H9 (cell line): ENCODE results near the gene DVL3. TPM values are rescaled to one million over a fixed set of nuclear protein-coding genes. Genes with fewer than 3 reads are reported as not detected.

ENCODE experiments used
- DNase-seq: peaks from one replicate; pipeline ENCODE4 v3.0.0-alpha.2; 2017
- H2AFZ ChIP-seq: one replicate; pipeline ENCODE4 v1.6.1; 2013; ENCODE audit warnings: mild to moderate bottlenecking, low read length, control low read depth, moderate library complexity
- H2AK5ac ChIP-seq: 2 replicates; pipeline ENCODE4 v1.6.1; 2013; ENCODE audit warnings: low read length, control low read depth, mixed read lengths; ENCODE audit not compliant: insufficient read length
- H2BK120ac ChIP-seq: one replicate; pipeline ENCODE4 v1.6.1; 2013; ENCODE audit warnings: low read depth, mild to moderate bottlenecking, low read length, control low read depth, inconsistent platforms; ENCODE audit not compliant: poor library complexity, severe bottlenecking
- H2BK12ac ChIP-seq: 2 replicates; pipeline ENCODE4 v1.6.1; 2013; ENCODE audit warnings: low read length, control low read depth, mixed read lengths, low read depth; ENCODE audit not compliant: insufficient read length
- H2BK15ac ChIP-seq: 2 replicates; pipeline ENCODE4 v1.6.1; 2013; ENCODE audit warnings: low read depth, low read length, control low read depth
- H2BK20ac ChIP-seq: one replicate; pipeline ENCODE4 v1.6.1; 2013; ENCODE audit warnings: low read depth, mild to moderate bottlenecking, low read length, control low read depth, inconsistent platforms; ENCODE audit not compliant: poor library complexity, severe bottlenecking
- H2BK5ac ChIP-seq: 2 replicates; pipeline ENCODE4 v1.6.1; 2013; ENCODE audit warnings: low read length, control low read depth, mixed read lengths; ENCODE audit not compliant: insufficient read length
- H3K14ac ChIP-seq: 2 replicates; pipeline ENCODE4 v1.6.1; 2013; ENCODE audit warnings: low read length, control low read depth; ENCODE audit not compliant: insufficient read depth
- H3K18ac ChIP-seq: 2 replicates; pipeline ENCODE4 v1.6.1; 2013; ENCODE audit warnings: low read depth, mild to moderate bottlenecking, mixed read lengths, low read length, control low read depth; ENCODE audit not compliant: insufficient read length
- H3K23ac ChIP-seq: 2 replicates; pipeline ENCODE4 v1.6.1; 2013; ENCODE audit warnings: low read length, control low read depth, mixed read lengths, low read depth; ENCODE audit not compliant: insufficient read length
- H3K23me2 ChIP-seq: 2 replicates; pipeline ENCODE4 v1.6.1; 2013; ENCODE audit warnings: low read depth, mild to moderate bottlenecking, mixed read lengths, low read length, control low read depth; ENCODE audit not compliant: insufficient read length, poor library complexity, severe bottlenecking
- H3K27ac ChIP-seq: 2 replicates; pipeline ENCODE4 v1.5.1; 2013; ENCODE audit warnings: low read length, control low read depth, mixed read lengths, low read depth; ENCODE audit not compliant: insufficient read length
- H3K27me3 ChIP-seq: 2 replicates; pipeline ENCODE4 v1.6.1; 2013; ENCODE audit warnings: low read length, control low read depth, inconsistent platforms; ENCODE audit not compliant: insufficient read depth
- H3K4ac ChIP-seq: 2 replicates; pipeline ENCODE4 v1.6.1; 2013; ENCODE audit warnings: low read depth, mild to moderate bottlenecking, control low read depth, inconsistent platforms, low read length, moderate library complexity
- H3K4me1 ChIP-seq: 2 replicates; pipeline ENCODE4 v1.6.1; 2013; ENCODE audit warnings: low read length, control low read depth, inconsistent platforms; ENCODE audit not compliant: insufficient read depth
- H3K4me2 ChIP-seq: 2 replicates; pipeline ENCODE4 v1.6.1; 2013; ENCODE audit warnings: low read length, control low read depth, mixed read lengths; ENCODE audit not compliant: insufficient read length, insufficient read depth
- H3K56ac ChIP-seq: 2 replicates; pipeline ENCODE4 v1.6.1; 2013; ENCODE audit warnings: low read depth, mild to moderate bottlenecking, mixed read lengths, low read length, control low read depth; ENCODE audit not compliant: insufficient read length
- H3K79me1 ChIP-seq: 2 replicates; pipeline ENCODE4 v1.6.1; 2013; ENCODE audit warnings: low read depth, mild to moderate bottlenecking, moderate library complexity, low read length, control low read depth, inconsistent platforms; ENCODE audit not compliant: insufficient read depth, poor library complexity, severe bottlenecking
- H3K79me2 ChIP-seq: 2 replicates; pipeline ENCODE4 v1.6.1; 2013; ENCODE audit warnings: low read length, control low read depth, inconsistent platforms; ENCODE audit not compliant: insufficient read depth
- H3K9ac ChIP-seq: 2 replicates; pipeline ENCODE4 v1.6.1; 2013; ENCODE audit warnings: low read length, control low read depth, mixed read lengths; ENCODE audit not compliant: insufficient read length; ENCODE audit errors: extremely low read depth
- H3K9me3 ChIP-seq: one replicate; pipeline ENCODE4 v1.6.1; 2013; ENCODE audit warnings: low read depth, low read length, inconsistent platforms; ENCODE audit not compliant: control insufficient read depth
- H3T11ph ChIP-seq: one replicate; pipeline ENCODE4 v1.6.1; 2013; ENCODE audit warnings: mild to moderate bottlenecking, low read length, control low read depth, inconsistent platforms
- H4K20me1 ChIP-seq: one replicate; pipeline ENCODE4 v1.6.1; 2013; ENCODE audit not compliant: control insufficient read depth, insufficient read length, insufficient read depth
- H4K5ac ChIP-seq: 2 replicates; pipeline ENCODE4 v1.6.1; 2013; ENCODE audit warnings: low read depth, mild to moderate bottlenecking, mixed read lengths, low read length, control low read depth; ENCODE audit not compliant: insufficient read length
- H4K8ac ChIP-seq: replicated peaks from 2 replicates; pipeline ENCODE4 v1.6.1; 2013; ENCODE audit warnings: low read length, control low read depth, mixed read lengths, low read depth; ENCODE audit not compliant: insufficient read length
- H4K91ac ChIP-seq: 2 replicates; pipeline ENCODE4 v1.6.1; 2013; ENCODE audit warnings: low read depth, mild to moderate bottlenecking, moderate library complexity, mixed read lengths, low read length, control low read depth; ENCODE audit not compliant: insufficient read length
- H3K27ac Mint-ChIP-seq, 3 experiments: 2 replicates in 2 of 3; 3 replicates in 1 of 3; pipeline ENCODE4 v1.8.0; 2020 to 2021; ENCODE audit warnings: mixed read lengths in 3 of 3, mild to moderate bottlenecking in 1 of 3, moderate library complexity in 1 of 3
- H3K27me3 Mint-ChIP-seq: 2 replicates; pipeline ENCODE4 v1.8.0; 2021; ENCODE audit warnings: low read depth, mild to moderate bottlenecking, moderate library complexity, mixed read lengths
- H3K36me3 Mint-ChIP-seq, 3 experiments: 2 replicates in 2 of 3; 3 replicates in 1 of 3; pipeline ENCODE4 v1.8.0; 2020 to 2021; ENCODE audit warnings: low read depth in 3 of 3, mixed read lengths in 3 of 3; ENCODE audit not compliant: insufficient read depth in 1 of 3
- H3K4me1 Mint-ChIP-seq, 2 experiments: 2 replicates each; pipeline ENCODE4 v1.8.0; 2020; ENCODE audit warnings: mixed read lengths in 2 of 2
- H3K4me3 Mint-ChIP-seq, 2 experiments: 2 replicates in 1 of 2; 3 replicates in 1 of 2; pipeline ENCODE4 v1.8.0; 2020 to 2021; ENCODE audit warnings: mild to moderate bottlenecking in 2 of 2, mixed read lengths in 2 of 2, moderate library complexity in 1 of 2
- H3K9me3 Mint-ChIP-seq, 2 experiments: 2 replicates in 1 of 2; 3 replicates in 1 of 2; pipeline ENCODE4 v1.8.0; 2020; ENCODE audit warnings: mild to moderate bottlenecking in 2 of 2, mixed read lengths in 2 of 2, moderate library complexity in 1 of 2
- WGBS: extraction: QIAGEN DNeasy Blood & Tissue Kit; methylation state at CpG from one replicate; pipeline ENCODE4 v1.1.7; 2013; ENCODE audit warnings: missing lambda C conversion rate, low lambda C conversion rate, mixed read lengths; ENCODE audit not compliant: insufficient read length; ENCODE audit errors: extremely low coverage; 5-methylcytosine and 5-hydroxymethylcytosine counted together
- total RNA-seq: library from RNA; stranded (reverse); gene quantifications from 2 replicates; pipeline ENCODE4 v1.2.1, GENCODE V29; 2021
- TF ChIP-seq, protein P1 (sequence below): fragments of 200-600 bp; sonication (generic); conservative IDR thresholded peaks from 3 replicates; pipeline ENCODE4 v1.8.0; 2021; ENCODE audit warnings: antibody characterized with exemption, mild to moderate bottlenecking

The DVL3 gene
- total RNA-seq, 1 experiment from 2014 or later, result 64.7 TPM

DNA sequence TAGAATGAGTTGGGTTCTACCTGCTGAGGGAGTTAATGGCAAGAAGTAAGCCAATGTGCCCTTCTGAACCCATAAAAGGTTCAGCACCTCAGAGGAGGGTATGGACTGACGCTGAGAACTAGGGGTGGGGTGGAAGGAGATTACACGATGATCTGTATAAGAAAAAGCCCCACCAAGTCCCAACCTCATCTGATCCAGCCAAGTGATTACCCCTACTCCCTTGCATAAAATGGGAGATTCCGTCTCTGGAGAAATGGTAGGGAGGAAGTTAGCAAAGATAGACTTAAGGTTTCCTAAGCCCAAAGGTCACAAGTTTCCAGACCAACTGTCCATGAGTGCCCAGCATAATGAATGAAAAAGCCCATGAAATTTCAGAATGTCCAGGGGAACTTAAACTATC is 7.1 kb upstream of the DVL3 start:
- no peaks in the 10 kb centered on the region for H3K27me3 Mint-ChIP-seq
- TF ChIP-seq, protein P1, sequence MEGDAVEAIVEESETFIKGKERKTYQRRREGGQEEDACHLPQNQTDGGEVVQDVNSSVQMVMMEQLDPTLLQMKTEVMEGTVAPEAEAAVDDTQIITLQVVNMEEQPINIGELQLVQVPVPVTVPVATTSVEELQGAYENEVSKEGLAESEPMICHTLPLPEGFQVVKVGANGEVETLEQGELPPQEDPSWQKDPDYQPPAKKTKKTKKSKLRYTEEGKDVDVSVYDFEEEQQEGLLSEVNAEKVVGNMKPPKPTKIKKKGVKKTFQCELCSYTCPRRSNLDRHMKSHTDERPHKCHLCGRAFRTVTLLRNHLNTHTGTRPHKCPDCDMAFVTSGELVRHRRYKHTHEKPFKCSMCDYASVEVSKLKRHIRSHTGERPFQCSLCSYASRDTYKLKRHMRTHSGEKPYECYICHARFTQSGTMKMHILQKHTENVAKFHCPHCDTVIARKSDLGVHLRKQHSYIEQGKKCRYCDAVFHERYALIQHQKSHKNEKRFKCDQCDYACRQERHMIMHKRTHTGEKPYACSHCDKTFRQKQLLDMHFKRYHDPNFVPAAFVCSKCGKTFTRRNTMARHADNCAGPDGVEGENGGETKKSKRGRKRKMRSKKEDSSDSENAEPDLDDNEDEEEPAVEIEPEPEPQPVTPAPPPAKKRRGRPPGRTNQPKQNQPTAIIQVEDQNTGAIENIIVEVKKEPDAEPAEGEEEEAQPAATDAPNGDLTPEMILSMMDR, result no peak
- Histone ChIP-seq H2BK20ac (no peak overlapping the region), H3K79me2 (no peaks in the 10 kb centered on the region), H3K9me3 (no peaks in the 10 kb centered on the region), H3T11ph (no peak overlapping the region), H4K8ac (no peak overlapping the region), H4K91ac (no peak overlapping the region), H3K56ac (no peak overlapping the region), H2BK5ac (no peak overlapping the region), H2AFZ (no peak overlapping the region), H3K27ac (no peak overlapping the region), H3K4ac (no peak overlapping the region), H2BK120ac (no peak overlapping the region), H3K18ac (no peak overlapping the region), H3K79me1 (peaks cover 4% of the 10 kb centered on the region), H3K14ac (no peak overlapping the region), H2BK15ac (no peak overlapping the region), H2AK5ac (no peak overlapping the region), H3K4me2 (no peak overlapping the region), H2BK12ac (no peak overlapping the region), H3K27me3 (no peaks in the 10 kb centered on the region), H4K5ac (no peak overlapping the region), H3K9ac (no peak overlapping the region), H4K20me1 (no peaks in the 10 kb centered on the region), H3K23ac (no peak overlapping the region), H3K23me2 (no peaks in the 10 kb centered on the region), H3K4me1 (no peaks in the 10 kb centered on the region)
- WGBS, result no CpG with 5 or more reads among the region's 3 CpGs
- peaks cover 2 to 3% of the 10 kb centered on the region in 2 experiments; a peak in 2 of 4 replicates for H3K4me1 Mint-ChIP-seq
- peaks cover 0 to 35% (median 4%) of the 10 kb centered on the region in 3 experiments; a peak in 4 of 7 replicates for H3K36me3 Mint-ChIP-seq
- H3K27ac Mint-ChIP-seq, result no peak overlapping the region
- H3K9me3 Mint-ChIP-seq, result no peaks in the 10 kb centered on the region
- DNase-seq, result no peak
- no peak overlapping the region for H3K4me3 Mint-ChIP-seq
